Erythroblast (primary cell): ENCODE results near the gene SPTLC3.

ENCODE experiments used
- DNase-seq, 2 experiments: peaks; one replicate each; lab custom pipeline; 2025; lab: John Stamatoyannopoulos, UW
- GATA1 ChIP-seq: IDR thresholded peaks from 2 replicates; pipeline ENCODE4 v1.6.1; 2011; ENCODE audit warnings: low read depth, mild to moderate bottlenecking, control low read depth, low read length, moderate library complexity
- POLR2A ChIP-seq: IDR thresholded peaks from 2 replicates; pipeline ENCODE4 v1.6.1; 2011; ENCODE audit warnings: mild to moderate bottlenecking, low read length

Gene SPTLC3

GRCh38 chr20:13211956-13212618, 203.3 kb downstream of the SPTLC3 start:
- no peak for DNase-seq
- no peak for TF ChIP-seq GATA1
- no peak for TF ChIP-seq POLR2A

DNA sequence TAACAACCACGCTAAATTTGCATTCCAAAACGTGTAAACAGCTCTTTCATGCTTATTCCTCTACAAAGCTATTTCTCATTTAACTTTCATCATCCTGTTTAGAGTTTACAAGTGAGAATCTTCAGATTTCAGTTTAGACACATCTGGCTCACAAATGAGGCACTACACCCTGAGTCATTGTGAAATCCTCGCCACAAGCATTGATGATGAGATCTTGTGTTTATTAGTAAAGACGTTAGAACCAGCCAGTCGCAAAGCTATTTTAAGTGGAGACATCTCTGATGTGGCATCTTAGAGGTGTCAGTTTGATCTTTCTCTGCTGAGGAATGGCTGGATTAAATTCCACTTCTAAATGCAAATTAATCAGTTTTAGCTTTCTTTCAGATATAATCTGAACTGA, 204.0 kb downstream of the SPTLC3 start:
- no peak for DNase-seq
- no peak for TF ChIP-seq GATA1
- no peak for TF ChIP-seq POLR2A

DNA sequence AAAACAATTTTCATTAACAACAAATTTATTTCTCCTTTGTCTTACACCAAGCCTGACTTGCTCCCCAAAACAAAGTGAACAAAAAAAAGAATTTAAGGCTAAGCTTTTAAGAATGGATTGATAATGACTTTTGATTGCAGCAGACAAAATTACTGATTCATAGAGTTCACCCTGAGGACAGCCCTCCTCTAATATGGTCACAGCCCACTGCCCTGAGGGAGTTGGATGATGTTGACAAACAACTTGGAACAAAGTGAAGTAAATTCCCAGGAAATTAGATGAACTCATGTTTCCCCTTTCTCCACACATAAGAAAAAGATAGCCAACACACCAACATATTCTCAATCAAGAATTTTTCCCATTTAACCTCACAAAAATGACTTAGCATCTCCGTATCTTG, 204.6 kb downstream of the SPTLC3 start:
- no peak for DNase-seq
- TF ChIP-seq GATA1 (no peak), POLR2A (no peak)

GRCh38 chr20:13216533-13216932, 207.8 kb downstream of the SPTLC3 start:
- DNase-seq = no peak

More at GRCh38 chr20:13216533-13216932, 207.8 kb downstream of the SPTLC3 start:
- TF ChIP-seq GATA1 (no peak), POLR2A (no peak)
